SK-N-SH (cell line): ENCODE results near the gene AAMP. TPM values are rescaled to one million over a fixed set of nuclear protein-coding genes. Genes with fewer than 3 reads are reported as not detected.

Experiments
- CTCF ChIA-PET: fragments of 300-600, 350-600 bp; formaldehyde crosslinking; extraction: SDS; loops from one replicate; lab custom pipeline; 2021; lab: Yijun Ruan, JAX
- POLR2A ChIA-PET: fragments of 350-600 bp; sonication (Branson Sonifier 250); formaldehyde crosslinking; extraction: SDS; loops from one replicate; lab custom pipeline; 2020; ENCODE audit warnings: antibody characterized with exemption, inconsistent platforms; lab: Yijun Ruan, JAX
- DNase-seq: peaks from one replicate; pipeline ENCODE4 v3.0.0; 2012
- H2AFZ ChIP-seq: fragments of 200-600 bp; sonication (generic); 2 replicates; pipeline ENCODE4 v1.8.1; 2016; ENCODE audit warnings: antibody characterized with exemption, mild to moderate bottlenecking, low read depth
- H3F3A ChIP-seq: fragments of 200-600 bp; sonication (generic); replicated peaks from 2 replicates; pipeline ENCODE3; 2016; ENCODE audit warnings: antibody characterized with exemption, mild to moderate bottlenecking; ENCODE audit not compliant: insufficient read depth
- H3K27ac ChIP-seq, 2 experiments: fragments of 200-500 bp in 1 of 2; fragments of 200-600 bp in 1 of 2; sonication (Bioruptor generic) in 1 of 2; sonication (generic), shearing (Covaris generic) in 1 of 2; 2 replicates each; pipeline versions ENCODE4 v1.5.1 to v1.6.1; 2014 to 2016; ENCODE audit warnings: low read depth in 2 of 2, inconsistent platforms in 1 of 2, low read length in 1 of 2, mild to moderate bottlenecking in 1 of 2, mixed read lengths in 1 of 2
- H3K27me3 ChIP-seq: fragments of 200-600 bp; sonication (generic), shearing (Covaris generic); 2 replicates; pipeline ENCODE4 v1.6.1; 2016; ENCODE audit warnings: mixed run types; ENCODE audit not compliant: insufficient read depth
- H3K36me3 ChIP-seq, 2 experiments: fragments of 200-500 bp in 1 of 2; fragments of 200-600 bp in 1 of 2; sonication (Bioruptor generic) in 1 of 2; sonication (generic) in 1 of 2; replicated peaks in 1 of 2; 2 replicates each; pipeline versions ENCODE3 to v1.5.1; 2014 to 2016; ENCODE audit warnings: low read length in 1 of 2, mild to moderate bottlenecking in 1 of 2; ENCODE audit not compliant: insufficient read depth in 2 of 2, control insufficient read depth in 1 of 2
- H3K4me1 ChIP-seq, 2 experiments: fragments of 200-500 bp in 1 of 2; fragments of 200-600 bp in 1 of 2; sonication (Bioruptor generic) in 1 of 2; sonication (generic), shearing (Covaris generic) in 1 of 2; 2 replicates each; pipeline versions ENCODE4 v1.5.1 to v1.6.1; 2014 to 2016; ENCODE audit warnings: low read depth in 1 of 2, low read length in 1 of 2, mixed run types in 1 of 2; ENCODE audit not compliant: insufficient read depth in 2 of 2, control insufficient read depth in 1 of 2
- H3K4me2 ChIP-seq: fragments of 200-600 bp; sonication (generic), shearing (Covaris generic); 2 replicates; pipeline ENCODE4 v1.6.1; 2017; ENCODE audit warnings: mixed run types
- H3K4me3 ChIP-seq, 2 experiments: fragments of 200-500 bp in 1 of 2; fragments of 200-600 bp in 1 of 2; sonication (Bioruptor generic) in 1 of 2; sonication (generic), shearing (Covaris generic) in 1 of 2; 2 replicates each; pipeline versions ENCODE4 v1.5.1 to v1.8.1; 2014 to 2016; ENCODE audit warnings: low read depth in 2 of 2, inconsistent platforms in 1 of 2, low read length in 1 of 2, mild to moderate bottlenecking in 1 of 2, mixed read lengths in 1 of 2, moderate library complexity in 1 of 2
- H3K79me2 ChIP-seq: fragments of 200-600 bp; sonication (generic); 2 replicates; pipeline ENCODE4 v1.8.1; 2017; ENCODE audit warnings: mild to moderate bottlenecking; ENCODE audit not compliant: insufficient read depth
- H3K9ac ChIP-seq: fragments of 200-600 bp; sonication (generic); 2 replicates; pipeline ENCODE4 v1.6.1; 2017; ENCODE audit warnings: mixed run types
- H3K9me2 ChIP-seq: fragments of 200-600 bp; sonication (generic); 2 replicates; pipeline ENCODE4 v1.6.1; 2017; ENCODE audit warnings: mixed run types
- H3K9me3 ChIP-seq: fragments of 200-600 bp; sonication (generic); 2 replicates; pipeline ENCODE4 v1.6.1; 2017; ENCODE audit warnings: mixed run types, mild to moderate bottlenecking, moderate library complexity
- H4K20me1 ChIP-seq: fragments of 200-600 bp; sonication (generic); 2 replicates; pipeline ENCODE4 v1.6.1; 2017; ENCODE audit warnings: mild to moderate bottlenecking, mixed run types; ENCODE audit not compliant: insufficient read depth
- CHD2 ChIP-seq: fragments of 150-350 bp; IDR thresholded peaks from 2 replicates; pipeline ENCODE4 v1.6.1; 2018; ENCODE audit warnings: low read length; ENCODE audit not compliant: partially characterized antibody
- FOXJ3 ChIP-seq: sonication (generic); formaldehyde crosslinking; IDR thresholded peaks from 2 replicates; pipeline ENCODE4 v1.5.1; 2020; ENCODE audit warnings: mild to moderate bottlenecking, missing genetic modification reagents
- FOXM1 ChIP-seq: IDR thresholded peaks from 2 replicates; pipeline ENCODE4 v1.4.0; 2012; ENCODE audit warnings: low read depth, mild to moderate bottlenecking
- GABPA ChIP-seq: IDR thresholded peaks from 2 replicates; pipeline ENCODE4 v1.4.0; 2012; ENCODE audit warnings: low read depth, mild to moderate bottlenecking
- GATA2 ChIP-seq: sonication (generic); formaldehyde crosslinking; IDR thresholded peaks from 2 replicates; pipeline ENCODE4 v1.5.0; 2020; ENCODE audit warnings: mild to moderate bottlenecking, missing genetic modification reagents
- JUND ChIP-seq: IDR thresholded peaks from 2 replicates; pipeline ENCODE4 v1.4.0; 2012
- MEF2A ChIP-seq: IDR thresholded peaks from 2 replicates; pipeline ENCODE4 v1.4.0; 2012; ENCODE audit warnings: low read depth, borderline replicate concordance
- NFIC ChIP-seq: IDR thresholded peaks from 2 replicates; pipeline ENCODE4 v1.4.0; 2012; ENCODE audit warnings: borderline replicate concordance
- NRF1 ChIP-seq: IDR thresholded peaks from 2 replicates; pipeline ENCODE4 v1.6.1; 2012; ENCODE audit warnings: low read depth, mild to moderate bottlenecking, low read length
- POLR2AphosphoS5 ChIP-seq: IDR thresholded peaks from 2 replicates; pipeline ENCODE4 v1.6.1; 2012; ENCODE audit warnings: low read depth, low read length
- RAD21 ChIP-seq: IDR thresholded peaks from 2 replicates; pipeline ENCODE4 v1.6.1; 2012; ENCODE audit warnings: mild to moderate bottlenecking, low read length
- RCOR1 ChIP-seq: fragments of 150-350 bp; IDR thresholded peaks from 2 replicates; pipeline ENCODE4 v1.6.1; 2017; ENCODE audit warnings: antibody characterized with exemption, low read length
- SMC3 ChIP-seq: IDR thresholded peaks from 2 replicates; pipeline ENCODE4 v1.6.1; 2012; ENCODE audit warnings: low read depth, low read length, improper control_type of control experiment
- TEAD4 ChIP-seq: IDR thresholded peaks from 2 replicates; pipeline ENCODE4 v1.4.0; 2012; ENCODE audit warnings: mild to moderate bottlenecking, borderline replicate concordance; ENCODE audit not compliant: insufficient read depth
- WGBS: methylation state at CpG from one replicate; pipeline ENCODE4 v1.1.6; 2017; ENCODE audit warnings: low lambda C conversion rate; 5-methylcytosine and 5-hydroxymethylcytosine counted together
- polyA plus RNA-seq, 3 experiments: library from polyadenylated mRNA; depleted of rRNA; stranded (reverse); fragments of >200 nt; gene quantifications; 2 replicates each; pipeline ENCODE4 v1.2.3, GENCODE V29; 2012
- TF ChIP-seq, protein P1 (sequence below): fragments of 200-600 bp; sonication (generic); IDR thresholded peaks from 2 replicates; pipeline ENCODE4 v1.6.1; 2017; ENCODE audit warnings: antibody characterized with exemption, mild to moderate bottlenecking, moderate library complexity
- TF ChIP-seq, protein P2 (sequence below): fragments of 150-350 bp; IDR thresholded peaks from 2 replicates; pipeline ENCODE4 v1.6.1; 2016; ENCODE audit warnings: mild to moderate bottlenecking, low read depth, low read length
- TF ChIP-seq, protein P3 (sequence below): IDR thresholded peaks from 2 replicates; pipeline ENCODE4 v1.4.0; 2012; ENCODE audit warnings: low read depth, borderline replicate concordance
- TF ChIP-seq, protein P4 (sequence below): IDR thresholded peaks from 2 replicates; pipeline ENCODE4; 2012
- TF ChIP-seq, protein P5 (sequence below): fragments of 150-350 bp; IDR thresholded peaks from 2 replicates; pipeline ENCODE4 v1.6.1; 2017; ENCODE audit warnings: antibody characterized with exemption, low read length, low read depth, borderline replicate concordance

AAMP gene
- polyA plus RNA-seq, 1 of the 3 experiments (the other 2 are of a cell fraction), result 276 TPM

DNA sequence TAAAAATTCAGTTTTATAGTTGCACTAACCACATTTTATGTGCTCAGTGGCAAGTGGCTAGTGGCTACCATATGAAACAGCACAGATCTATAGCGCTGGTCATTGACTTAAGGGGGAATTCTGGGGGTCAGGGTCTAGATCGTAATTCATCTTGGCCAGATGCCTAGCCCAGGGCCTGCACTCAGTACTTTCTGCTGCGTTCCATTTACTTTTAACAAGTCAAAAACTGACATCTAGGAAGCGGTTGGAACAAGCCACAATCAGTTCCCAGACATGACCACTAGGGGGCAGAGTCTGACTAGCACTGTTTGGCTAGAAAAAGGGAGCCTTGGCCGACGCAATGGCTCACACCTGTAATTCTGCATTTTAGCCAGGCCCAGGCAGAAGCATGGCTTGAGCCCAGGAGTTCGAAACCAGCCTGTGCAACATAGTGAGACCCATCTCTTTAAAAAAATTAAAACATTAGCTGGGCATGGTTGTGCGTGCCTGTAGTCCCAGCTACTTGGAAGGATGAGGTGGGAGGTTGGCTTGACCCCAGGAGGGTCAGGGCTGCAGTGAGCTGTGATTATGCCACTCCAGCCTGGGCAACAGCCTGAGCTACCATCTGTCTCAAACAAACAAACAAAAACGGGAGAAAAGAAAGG lies 31.4 kb upstream of the AAMP start (continued):
- TF ChIP-seq, protein P1, sequence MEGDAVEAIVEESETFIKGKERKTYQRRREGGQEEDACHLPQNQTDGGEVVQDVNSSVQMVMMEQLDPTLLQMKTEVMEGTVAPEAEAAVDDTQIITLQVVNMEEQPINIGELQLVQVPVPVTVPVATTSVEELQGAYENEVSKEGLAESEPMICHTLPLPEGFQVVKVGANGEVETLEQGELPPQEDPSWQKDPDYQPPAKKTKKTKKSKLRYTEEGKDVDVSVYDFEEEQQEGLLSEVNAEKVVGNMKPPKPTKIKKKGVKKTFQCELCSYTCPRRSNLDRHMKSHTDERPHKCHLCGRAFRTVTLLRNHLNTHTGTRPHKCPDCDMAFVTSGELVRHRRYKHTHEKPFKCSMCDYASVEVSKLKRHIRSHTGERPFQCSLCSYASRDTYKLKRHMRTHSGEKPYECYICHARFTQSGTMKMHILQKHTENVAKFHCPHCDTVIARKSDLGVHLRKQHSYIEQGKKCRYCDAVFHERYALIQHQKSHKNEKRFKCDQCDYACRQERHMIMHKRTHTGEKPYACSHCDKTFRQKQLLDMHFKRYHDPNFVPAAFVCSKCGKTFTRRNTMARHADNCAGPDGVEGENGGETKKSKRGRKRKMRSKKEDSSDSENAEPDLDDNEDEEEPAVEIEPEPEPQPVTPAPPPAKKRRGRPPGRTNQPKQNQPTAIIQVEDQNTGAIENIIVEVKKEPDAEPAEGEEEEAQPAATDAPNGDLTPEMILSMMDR, result peak; percentile 94
- TF ChIP-seq SMC3 (peak; percentile 88), MEF2A (no peak), NFIC (no peak), TEAD4 (no peak), NRF1 (no peak), RAD21 (peak; percentile 95), CHD2 (no peak), POLR2AphosphoS5 (no peak), GATA2 (CRISPR knock-in tag) (no peak), RCOR1 (no peak), FOXJ3 (no peak)
- TF ChIP-seq, protein P2, sequence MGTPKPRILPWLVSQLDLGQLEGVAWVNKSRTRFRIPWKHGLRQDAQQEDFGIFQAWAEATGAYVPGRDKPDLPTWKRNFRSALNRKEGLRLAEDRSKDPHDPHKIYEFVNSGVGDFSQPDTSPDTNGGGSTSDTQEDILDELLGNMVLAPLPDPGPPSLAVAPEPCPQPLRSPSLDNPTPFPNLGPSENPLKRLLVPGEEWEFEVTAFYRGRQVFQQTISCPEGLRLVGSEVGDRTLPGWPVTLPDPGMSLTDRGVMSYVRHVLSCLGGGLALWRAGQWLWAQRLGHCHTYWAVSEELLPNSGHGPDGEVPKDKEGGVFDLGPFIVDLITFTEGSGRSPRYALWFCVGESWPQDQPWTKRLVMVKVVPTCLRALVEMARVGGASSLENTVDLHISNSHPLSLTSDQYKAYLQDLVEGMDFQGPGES, result no peak
- TF ChIP-seq, protein P3, sequence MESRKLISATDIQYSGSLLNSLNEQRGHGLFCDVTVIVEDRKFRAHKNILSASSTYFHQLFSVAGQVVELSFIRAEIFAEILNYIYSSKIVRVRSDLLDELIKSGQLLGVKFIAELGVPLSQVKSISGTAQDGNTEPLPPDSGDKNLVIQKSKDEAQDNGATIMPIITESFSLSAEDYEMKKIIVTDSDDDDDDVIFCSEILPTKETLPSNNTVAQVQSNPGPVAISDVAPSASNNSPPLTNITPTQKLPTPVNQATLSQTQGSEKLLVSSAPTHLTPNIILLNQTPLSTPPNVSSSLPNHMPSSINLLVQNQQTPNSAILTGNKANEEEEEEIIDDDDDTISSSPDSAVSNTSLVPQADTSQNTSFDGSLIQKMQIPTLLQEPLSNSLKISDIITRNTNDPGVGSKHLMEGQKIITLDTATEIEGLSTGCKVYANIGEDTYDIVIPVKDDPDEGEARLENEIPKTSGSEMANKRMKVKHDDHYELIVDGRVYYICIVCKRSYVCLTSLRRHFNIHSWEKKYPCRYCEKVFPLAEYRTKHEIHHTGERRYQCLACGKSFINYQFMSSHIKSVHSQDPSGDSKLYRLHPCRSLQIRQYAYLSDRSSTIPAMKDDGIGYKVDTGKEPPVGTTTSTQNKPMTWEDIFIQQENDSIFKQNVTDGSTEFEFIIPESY, result no peak
- TF ChIP-seq, protein P4, sequence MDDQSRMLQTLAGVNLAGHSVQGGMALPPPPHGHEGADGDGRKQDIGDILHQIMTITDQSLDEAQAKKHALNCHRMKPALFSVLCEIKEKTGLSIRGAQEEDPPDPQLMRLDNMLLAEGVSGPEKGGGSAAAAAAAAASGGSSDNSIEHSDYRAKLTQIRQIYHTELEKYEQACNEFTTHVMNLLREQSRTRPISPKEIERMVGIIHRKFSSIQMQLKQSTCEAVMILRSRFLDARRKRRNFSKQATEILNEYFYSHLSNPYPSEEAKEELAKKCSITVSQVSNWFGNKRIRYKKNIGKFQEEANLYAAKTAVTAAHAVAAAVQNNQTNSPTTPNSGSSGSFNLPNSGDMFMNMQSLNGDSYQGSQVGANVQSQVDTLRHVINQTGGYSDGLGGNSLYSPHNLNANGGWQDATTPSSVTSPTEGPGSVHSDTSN, result no peak

DNA sequence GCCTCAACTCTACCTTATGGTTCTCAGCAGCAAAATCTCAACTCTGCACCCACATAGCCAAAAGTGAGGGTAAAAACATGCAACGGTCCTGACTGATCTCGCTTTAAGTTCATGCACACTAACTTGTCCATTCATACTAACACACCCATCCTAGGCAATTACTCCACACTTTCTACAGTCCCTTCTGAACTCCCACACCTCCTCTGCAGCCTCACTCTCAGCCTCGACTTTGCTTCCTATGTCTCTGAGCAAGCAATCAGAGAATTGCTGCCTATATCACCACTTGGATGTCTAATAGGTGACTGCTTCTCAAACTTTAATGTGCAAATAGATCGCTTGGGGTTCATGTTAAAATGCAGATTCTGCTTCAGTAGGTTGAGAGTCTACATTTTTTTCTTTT lies 30.2 kb upstream of the AAMP start:
- Histone ChIP-seq H3K9me3 (no peaks in the 10 kb centered on the region), H3K4me1 (peaks cover 0 to 1% of the 10 kb centered on the region in 2 experiments; a peak in 1 of 4 replicates), H3K36me3 (no peaks in the 10 kb centered on the region), H3K4me2 (no peak overlapping the region), H3K4me3 (no peak overlapping the region), H3F3A (peaks cover 4% of the 10 kb centered on the region), H3K27me3 (no peaks in the 10 kb centered on the region), H4K20me1 (no peaks in the 10 kb centered on the region), H2AFZ (no peak overlapping the region), H3K9ac (no peak overlapping the region), H3K27ac (no peak overlapping the region), H3K9me2 (no peaks in the 10 kb centered on the region), H3K79me2 (no peaks in the 10 kb centered on the region)
- ChIA-PET POLR2A (no interaction called here), CTCF (interaction anchor here (0.8 to 3.2 kb wide), 4 partner anchors 14 to 96 kb away, joined by 3 to 52 read pairs (median 10); partner anchors contain the start of gene CATIP)
- DNase-seq, result no peak
- 62% methylated on average over 4 of the region's 4 CpGs for WGBS
- TF ChIP-seq GABPA, result no peak
- TF ChIP-seq, protein P3, result no peak
- no peak for TF ChIP-seq POLR2AphosphoS5
- no peak for TF ChIP-seq FOXM1
- TF ChIP-seq, protein P1, result no peak
- TF ChIP-seq NRF1, result no peak
- no peak for TF ChIP-seq CHD2
- TF ChIP-seq JUND, result no peak
- TF ChIP-seq, protein P5, sequence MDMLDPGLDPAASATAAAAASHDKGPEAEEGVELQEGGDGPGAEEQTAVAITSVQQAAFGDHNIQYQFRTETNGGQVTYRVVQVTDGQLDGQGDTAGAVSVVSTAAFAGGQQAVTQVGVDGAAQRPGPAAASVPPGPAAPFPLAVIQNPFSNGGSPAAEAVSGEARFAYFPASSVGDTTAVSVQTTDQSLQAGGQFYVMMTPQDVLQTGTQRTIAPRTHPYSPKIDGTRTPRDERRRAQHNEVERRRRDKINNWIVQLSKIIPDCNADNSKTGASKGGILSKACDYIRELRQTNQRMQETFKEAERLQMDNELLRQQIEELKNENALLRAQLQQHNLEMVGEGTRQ, result no peak
